ENCODE results near the gene CROCC2.

The CROCC2 gene

GRCh38 chr2:241037498-241037897, 131.4 kb downstream of the CROCC2 start:
- in situ Hi-C loops (cut with HindIII; ENCODE audit: low sequenced_read_pairs), result no loop called here
- no peak overlapping the region for H3K4me3 ChIP-seq (ENCODE audit: low read depth, low read length)
- DNase-seq (ENCODE audit: low read depth), result no peak
- no peak for TF ChIP-seq CTCF (IDR thresholded peaks at IDR 0.05; ENCODE audit: low read depth, low read length, missing control alignments)

- in situ Hi-C loops (cut with HindIII; ENCODE audit: low sequenced_read_pairs), result no loop called here
- TF ChIP-seq CTCF (IDR thresholded peaks at IDR 0.05; ENCODE audit: low read depth, low read length, missing control alignments), result no peak
- no peak overlapping the region for H3K4me3 ChIP-seq (ENCODE audit: low read depth, low read length)
- no peak for DNase-seq (ENCODE audit: low read depth)
These were observed 132.4 kb downstream of the CROCC2 start for GRCh38 chr2:241038374-241039180.

DNA sequence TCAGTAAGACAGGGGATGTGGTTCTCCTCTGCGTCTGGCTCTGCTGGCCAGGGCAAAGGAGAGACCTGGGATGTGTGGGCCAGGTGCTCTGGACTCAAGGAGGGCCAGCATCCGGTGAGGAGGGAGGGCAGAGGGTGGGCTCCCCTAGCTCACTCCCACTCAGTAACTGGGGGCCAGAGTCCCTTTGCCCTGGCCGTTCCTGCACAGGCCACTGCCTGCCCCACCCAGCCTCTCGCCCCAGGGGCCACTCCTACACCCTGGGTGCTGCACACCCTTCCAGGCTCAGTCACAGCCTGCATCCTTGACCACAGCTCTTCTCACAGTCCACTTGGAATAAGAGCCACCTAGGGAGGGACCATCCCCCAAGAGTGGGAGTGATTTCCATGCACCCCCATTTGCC, 133.3 kb downstream of the CROCC2 start:
- no peak overlapping the region for H3K4me3 ChIP-seq (ENCODE audit: low read depth, low read length)
- no peak for DNase-seq (ENCODE audit: low read depth)
- no peak for TF ChIP-seq CTCF (IDR thresholded peaks at IDR 0.05; ENCODE audit: low read depth, low read length, missing control alignments)
- in situ Hi-C loops (cut with HindIII; ENCODE audit: low sequenced_read_pairs), result no loop called here

- no peak for DNase-seq (ENCODE audit: low read depth)
- no peak overlapping the region for H3K4me3 ChIP-seq (ENCODE audit: low read depth, low read length)
- no peak for TF ChIP-seq CTCF (IDR thresholded peaks at IDR 0.05; ENCODE audit: low read depth, low read length, missing control alignments)
- in situ Hi-C loops (cut with HindIII; ENCODE audit: low sequenced_read_pairs), result no loop called here
These were observed 134.1 kb downstream of the CROCC2 start for GRCh38 chr2:241040081-241040803.

GRCh38 chr2:241041589-241042158, 135.5 kb downstream of the CROCC2 start:
- no peak for TF ChIP-seq CTCF (IDR thresholded peaks at IDR 0.05; ENCODE audit: low read depth, low read length, missing control alignments)
- in situ Hi-C loops (cut with HindIII; ENCODE audit: low sequenced_read_pairs), result no loop called here
- no peak for DNase-seq (ENCODE audit: low read depth)
- no peak overlapping the region for H3K4me3 ChIP-seq (ENCODE audit: low read depth, low read length)

Data from astrocyte of the cerebellum (primary cell).